ENCODE results near the gene DR1.
"Not testable (repeated sequence)": the region's sequence is repeated elsewhere in the genome, so short reads cannot be mapped to it uniquely, and the experiment has no call there.

DR1 gene

GRCh38 chr1:93344484-93344883 lies 1.2 kb upstream of the DR1 start:
- no peak for DNase-seq

GRCh38 chr1:93344886-93345632 lies 648 bp upstream of the DR1 start:
- no peak for DNase-seq

- no peak for DNase-seq
These were observed 800 bp downstream of the DR1 start for GRCh38 chr1:93346421-93346993.

GRCh38 chr1:93347334-93347899 lies 1.7 kb downstream of the DR1 start:
- no peak for DNase-seq

GRCh38 chr1:93348104-93348728 lies 2.5 kb downstream of the DR1 start:
- DNase-seq: no peak

- DNase-seq: no peak
These were observed 3.8 kb downstream of the DR1 start for GRCh38 chr1:93349231-93350135.

GRCh38 chr1:93350322-93350721 lies 4.6 kb downstream of the DR1 start:
- DNase-seq: no peak

- no peak for DNase-seq
These were observed 5.2 kb downstream of the DR1 start for GRCh38 chr1:93350875-93351274.

GRCh38 chr1:93351346-93351745 lies 5.6 kb downstream of the DR1 start:
- not testable (repeated sequence) for DNase-seq

- no peak for DNase-seq
These were observed 6.7 kb downstream of the DR1 start for GRCh38 chr1:93352376-93352775.

- no peak for DNase-seq
These were observed 7.6 kb downstream of the DR1 start for GRCh38 chr1:93353286-93353685.

GRCh38 chr1:93354749-93355148 lies 9.0 kb downstream of the DR1 start:
- no peak for DNase-seq

GRCh38 chr1:93357242-93357641 lies 11.5 kb downstream of the DR1 start:
- no peak for DNase-seq

GRCh38 chr1:93358293-93358692 lies 12.6 kb downstream of the DR1 start:
- DNase-seq: no peak

- DNase-seq: no peak
These were observed 14.4 kb downstream of the DR1 start for GRCh38 chr1:93360111-93360510.

GRCh38 chr1:93362237-93362636 lies 16.5 kb downstream of the DR1 start:
- no peak for DNase-seq

GRCh38 chr1:93365813-93366212 lies 20.1 kb downstream of the DR1 start:
- no peak for DNase-seq

GRCh38 chr1:93369734-93370133 lies 24.0 kb downstream of the DR1 start:
- no peak for DNase-seq

- DNase-seq: no peak
These were observed 28.8 kb downstream of the DR1 start for GRCh38 chr1:93374334-93375106.

- no peak for DNase-seq
These were observed 38.9 kb downstream of the DR1 start for GRCh38 chr1:93384656-93385055.

- DNase-seq: not testable (repeated sequence)
These were observed 40.6 kb downstream of the DR1 start for GRCh38 chr1:93386268-93386667.

GRCh38 chr1:93394514-93394913 lies 48.8 kb downstream of the DR1 start:
- DNase-seq: no peak

Measured in NCI-H1048 (cell line).